DOHH2 (cell line): ENCODE results near the gene ACOT4.

Experiments
- EZH2phosphoT487 ChIP-seq: fragments of 200-600 bp; sonication (generic); IDR thresholded peaks from 2 replicates; pipeline ENCODE4 v1.6.1; 2017; ENCODE audit warnings: borderline replicate concordance, mild to moderate bottlenecking, antibody characterized with exemption, low read length, moderate library complexity, mixed read lengths
- TF ChIP-seq, protein P1 (sequence below): fragments of 200-600 bp; sonication (generic); IDR thresholded peaks from one replicate; pipeline ENCODE4 v1.5.1; 2014; ENCODE audit warnings: antibody characterized with exemption, mild to moderate bottlenecking, low read depth, low read length; ENCODE audit not compliant: poor library complexity, severe bottlenecking

DNA sequence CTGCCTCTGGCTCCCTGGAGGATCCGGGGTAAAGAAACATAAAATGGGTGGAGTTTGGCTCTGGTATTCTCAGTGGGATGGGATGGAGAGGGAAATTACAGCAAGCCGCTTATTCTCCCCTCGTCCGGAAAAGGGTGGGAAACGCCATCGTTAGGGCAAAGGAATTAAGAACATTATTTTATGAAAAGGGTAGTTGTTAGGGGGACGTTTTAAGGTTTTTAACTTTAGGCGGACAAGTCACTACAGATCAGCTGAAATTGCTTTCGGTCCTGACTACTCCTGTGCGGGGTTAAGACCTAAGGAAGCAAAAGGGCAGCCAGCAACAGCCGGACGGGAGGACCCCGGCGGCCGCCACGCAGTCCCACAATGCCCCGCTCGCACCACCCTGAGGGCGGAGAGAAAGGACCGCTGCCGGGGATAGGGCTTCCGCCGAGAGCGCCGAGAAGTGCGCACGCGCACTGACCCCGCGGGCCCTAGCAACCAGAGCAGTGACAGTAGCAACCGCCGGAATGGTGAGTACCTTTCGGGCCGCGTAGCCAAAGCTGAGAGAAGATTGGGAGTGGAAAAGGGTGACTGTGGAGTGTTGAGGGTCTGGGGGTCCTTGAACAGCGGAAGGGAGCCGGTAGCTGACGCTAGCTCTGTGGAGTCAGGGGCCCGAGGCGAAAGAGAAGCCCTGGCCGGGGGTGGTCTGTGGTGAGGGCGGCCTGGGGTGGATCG is 53.0 kb downstream of the ACOT4 start, which contains the start of gene DNAL1:
- TF ChIP-seq, protein P1, sequence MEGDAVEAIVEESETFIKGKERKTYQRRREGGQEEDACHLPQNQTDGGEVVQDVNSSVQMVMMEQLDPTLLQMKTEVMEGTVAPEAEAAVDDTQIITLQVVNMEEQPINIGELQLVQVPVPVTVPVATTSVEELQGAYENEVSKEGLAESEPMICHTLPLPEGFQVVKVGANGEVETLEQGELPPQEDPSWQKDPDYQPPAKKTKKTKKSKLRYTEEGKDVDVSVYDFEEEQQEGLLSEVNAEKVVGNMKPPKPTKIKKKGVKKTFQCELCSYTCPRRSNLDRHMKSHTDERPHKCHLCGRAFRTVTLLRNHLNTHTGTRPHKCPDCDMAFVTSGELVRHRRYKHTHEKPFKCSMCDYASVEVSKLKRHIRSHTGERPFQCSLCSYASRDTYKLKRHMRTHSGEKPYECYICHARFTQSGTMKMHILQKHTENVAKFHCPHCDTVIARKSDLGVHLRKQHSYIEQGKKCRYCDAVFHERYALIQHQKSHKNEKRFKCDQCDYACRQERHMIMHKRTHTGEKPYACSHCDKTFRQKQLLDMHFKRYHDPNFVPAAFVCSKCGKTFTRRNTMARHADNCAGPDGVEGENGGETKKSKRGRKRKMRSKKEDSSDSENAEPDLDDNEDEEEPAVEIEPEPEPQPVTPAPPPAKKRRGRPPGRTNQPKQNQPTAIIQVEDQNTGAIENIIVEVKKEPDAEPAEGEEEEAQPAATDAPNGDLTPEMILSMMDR = no peak
- no peak for TF ChIP-seq EZH2phosphoT487
